Measurements from ENCODE around the gene TEX14. TPM values are rescaled to one million over a fixed set of nuclear protein-coding genes. Genes with fewer than 3 reads are reported as not detected.

The TEX14 gene
- total and polyA plus RNA-seq, 2 donors (not counting 3 experiments of a cell fraction or from before 2014, with no cell fraction given), result 0.10 TPM; not detected in 1

- Histone ChIP-seq H3K9me3 (replicated peaks; ENCODE audit: control insufficient read depth, insufficient read depth, low read length) (no peaks in the 10 kb centered on the region), H2AFZ (ENCODE audit: low read depth, low read length) (no peak overlapping the region), H3K4me1 (ENCODE audit: control insufficient read depth, extremely low read depth, insufficient read depth, low read length) (no peaks in the 10 kb centered on the region), H3K79me2 (ENCODE audit: control insufficient read depth, insufficient read depth, low read length) (no peaks in the 10 kb centered on the region), H3K36me3 (ENCODE audit: control insufficient read depth in 2 of 2, extremely low read depth in 1 of 2, insufficient read depth in 2 of 2, low read length in 2 of 2) (no peaks in the 10 kb centered on the region), H3K9me1 (replicated peaks; ENCODE audit: control insufficient read depth, extremely low read depth, insufficient read depth, low read length) (no peaks in the 10 kb centered on the region), H4K20me1 (replicated peaks; ENCODE audit: control insufficient read depth, extremely low read depth, insufficient read depth, low read length) (no peaks in the 10 kb centered on the region), H3K27ac (ENCODE audit: insufficient read depth, low read depth, low read length) (no peak overlapping the region), H3K9ac (replicated peaks; ENCODE audit: extremely low read depth, insufficient read depth, low read length) (no peak overlapping the region), H3K4me3 (replicated peaks in 1 of 3; ENCODE audit: insufficient read depth in 1 of 3, low read depth in 1 of 3, low read length in 3 of 3) (no peak overlapping the region), H3K4me2 (ENCODE audit: insufficient read depth, low read length) (no peak overlapping the region), H3K27me3 (ENCODE audit: control insufficient read depth in 2 of 2, insufficient read depth in 2 of 2, low read length in 2 of 2) (no peaks in the 10 kb centered on the region)
- CTCF ChIA-PET, result interaction anchor here (0.9 to 1.5 kb wide), 2 partner anchors 13 to 17 kb away, joined by 3 to 5 read pairs; no protein-coding TSS in a partner anchor
- intact Hi-C loops (cut with micrococcal nuclease), result no loop called here
- dilution Hi-C loops (cut with MboI; ENCODE audit: extremely low pct_ligation_motif_present, low sequenced_read_pairs), result no loop called here
- FAIRE-seq, result no peak
- TF ChIP-seq MYC (IDR thresholded peaks at IDR 0.05; ENCODE audit: low read depth, low read length) (no peak), GATA2 (IDR thresholded peaks at IDR 0.05; ENCODE audit: insufficient read depth, insufficient read length, low read depth, low read length) (no peak), POLR2A (IDR thresholded peaks at IDR 0.05; ENCODE audit: low read depth, low read length) (no peak), CTCF (IDR thresholded peaks at IDR 0.05; ENCODE audit: extremely low read depth in 1 of 2, insufficient read depth in 1 of 2, low read depth in 1 of 2, low read length in 2 of 2) (no peak), JUN (IDR thresholded peaks at IDR 0.05; ENCODE audit: borderline replicate concordance, insufficient read depth, insufficient read length, low read depth) (no peak), MAX (IDR thresholded peaks at IDR 0.05; ENCODE audit: insufficient read depth, insufficient read length) (no peak), FOS (IDR thresholded peaks at IDR 0.05; ENCODE audit: borderline replicate concordance, insufficient read depth, low read length) (no peak), POLR2AphosphoS5 (IDR thresholded peaks at IDR 0.05; ENCODE audit: insufficient read depth, low read depth, low read length) (no peak), EZH2 (IDR thresholded peaks at IDR 0.05; ENCODE audit: borderline replicate concordance, low read depth, low read length, severe bottlenecking) (no peak)
- no peak for DNase-seq (ENCODE audit: low read depth, low spot score)
- BruUV-seq (replicated peaks), result no TSS peak
- POLR2A ChIA-PET, result no interaction called here
Measured at GRCh38 chr17:58734040-58734439, 42.2 kb upstream of the TEX14 start.

All from endothelial cell of umbilical vein (primary cell).